HG03159 (cell line): ENCODE measurements around the gene HNF4A.

ENCODE experiments used
- ATAC-seq: cut with Tn5 transposase; IDR thresholded peaks from one replicate; pipeline ENCODE4 v1.9.1; 2021; ENCODE audit warnings: mild to moderate bottlenecking, moderate library complexity; ENCODE audit not compliant: unreplicated experiment

Gene HNF4A

GRCh38 chr20:44439318-44439717 is 83.8 kb downstream of the HNF4A start:
- ATAC-seq: no peak

GRCh38 chr20:44442298-44443070 is 87.0 kb downstream of the HNF4A start:
- no peak for ATAC-seq

DNA sequence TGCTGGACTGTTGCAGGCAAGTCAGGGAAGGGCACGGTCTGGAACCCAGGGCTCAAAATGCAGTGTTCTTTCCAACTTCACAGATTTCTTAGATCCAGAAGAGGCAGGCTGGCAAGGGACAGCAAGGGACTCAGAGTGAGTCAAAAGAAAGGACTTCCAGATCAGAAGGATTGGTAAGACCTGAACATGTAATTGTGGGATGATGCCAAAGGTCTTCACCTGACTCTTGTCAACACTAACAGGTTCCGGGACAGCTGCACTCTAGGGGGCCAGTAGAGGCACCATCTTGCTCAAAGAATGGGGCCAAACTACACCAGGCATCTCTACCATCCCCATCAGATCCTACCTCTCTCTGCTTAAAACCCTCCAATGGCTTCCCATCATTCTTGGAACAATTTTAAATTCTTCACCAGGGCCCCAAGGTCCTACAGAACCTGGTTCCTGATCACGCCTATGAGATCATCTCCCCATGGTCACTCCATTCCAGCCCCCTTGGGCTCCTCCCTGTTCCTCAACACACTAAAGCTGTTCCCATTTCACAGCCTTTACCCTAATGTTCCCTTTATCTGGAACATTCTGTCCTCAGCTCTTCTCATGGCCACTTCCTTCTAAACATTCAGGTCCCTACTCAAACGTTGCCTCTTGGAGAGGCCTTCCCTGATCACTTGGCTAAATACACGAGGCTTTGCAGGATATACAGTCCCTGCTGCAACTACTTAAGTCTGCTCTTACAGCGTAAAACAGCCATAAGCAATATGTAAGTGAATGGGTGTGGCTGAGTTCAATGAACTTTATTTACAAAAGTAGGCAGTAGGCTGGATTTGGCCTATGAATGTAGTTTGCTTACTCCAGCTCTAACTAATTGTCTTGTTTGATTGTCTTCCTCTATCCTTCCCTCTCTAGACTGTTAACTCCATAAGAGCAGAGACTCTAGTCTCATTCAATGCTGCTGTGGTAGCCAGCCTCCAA is 90.5 kb downstream of the HNF4A start:
- no peak for ATAC-seq

DNA sequence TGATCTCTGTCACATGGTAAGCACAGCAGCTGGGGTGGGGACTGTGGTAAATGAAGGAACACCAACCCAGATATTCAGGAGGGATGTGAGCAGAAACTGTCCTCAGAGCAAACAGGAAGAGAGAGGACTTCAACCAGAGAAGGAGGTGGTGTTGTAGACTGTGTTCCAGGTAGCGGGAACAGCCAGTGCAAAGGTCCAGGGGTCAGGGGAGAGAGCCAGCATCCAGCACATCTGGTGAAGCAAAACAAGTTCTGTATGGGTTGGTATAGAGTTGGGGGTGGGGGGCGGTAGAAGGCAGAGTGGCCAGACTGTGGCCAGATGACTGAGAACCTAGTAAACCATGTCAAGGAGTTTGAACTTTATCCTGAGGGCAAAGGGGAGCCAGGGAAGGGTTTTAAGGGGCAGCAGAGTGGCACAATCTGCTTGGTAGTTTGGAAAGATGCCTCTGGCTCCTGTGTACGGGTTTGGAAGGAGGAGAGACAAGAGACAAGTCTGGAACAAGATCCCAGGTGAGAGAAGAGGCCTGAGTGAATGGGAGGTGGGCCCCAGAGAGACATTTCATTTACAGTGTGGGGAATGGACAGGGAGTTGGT is 92.4 kb downstream of the HNF4A start:
- ATAC-seq: no peak

DNA sequence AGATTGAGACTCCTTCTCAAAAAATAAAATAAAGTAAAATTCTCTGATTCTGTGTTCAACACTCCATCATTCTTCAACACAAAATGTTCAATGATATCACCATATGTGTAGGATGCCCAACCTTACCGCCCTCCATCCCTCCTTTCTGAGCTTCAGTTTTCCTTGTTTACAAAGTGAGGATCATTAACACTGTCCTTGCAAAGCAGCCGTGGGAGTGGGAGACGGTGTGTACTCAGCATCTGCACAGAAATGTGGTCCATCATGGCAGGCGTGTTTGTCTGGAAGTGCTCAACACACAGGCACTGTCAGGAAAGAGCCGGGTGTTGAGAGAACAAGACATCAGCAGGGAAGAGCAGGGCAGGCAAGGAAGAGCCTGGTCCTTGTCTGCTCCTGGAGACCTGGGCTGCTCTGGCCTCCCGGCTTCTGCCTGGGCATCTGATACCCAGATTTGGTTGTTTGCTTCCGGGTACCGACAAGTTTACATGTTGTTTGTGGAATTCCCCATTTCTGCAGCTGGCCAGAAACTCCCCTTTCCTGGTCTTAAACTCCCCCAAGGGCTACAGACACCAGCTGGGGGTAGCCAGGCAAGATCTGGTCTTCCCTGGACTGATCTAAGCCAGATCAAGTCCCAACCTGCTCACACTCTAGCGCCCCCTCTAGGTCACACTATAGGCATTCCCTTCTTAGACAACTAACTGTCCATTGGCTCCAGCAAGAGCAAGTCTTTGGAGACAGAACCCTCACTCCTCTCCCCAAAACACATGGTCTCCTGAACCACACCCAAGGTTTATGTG is 93.5 kb downstream of the HNF4A start:
- no peak for ATAC-seq

DNA sequence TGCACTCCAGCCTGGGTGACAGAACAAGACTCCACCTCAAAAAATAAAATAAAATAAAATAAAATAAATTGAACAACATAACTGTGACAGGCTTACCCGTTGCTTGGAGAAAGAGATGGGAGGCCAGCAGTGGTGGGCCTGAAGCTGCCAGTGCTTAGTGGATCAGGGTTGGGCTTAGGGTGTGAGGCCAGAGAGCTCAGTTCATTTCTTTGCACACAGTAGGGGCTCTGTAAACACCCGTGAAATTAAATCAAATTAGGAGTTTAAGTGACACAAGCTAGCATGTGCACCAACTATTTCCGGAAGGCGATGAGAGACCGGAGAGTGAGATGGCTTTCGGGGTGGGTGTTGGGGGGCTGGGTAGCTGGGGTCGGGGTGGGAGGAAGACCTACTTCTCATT is 94.4 kb downstream of the HNF4A start:
- ATAC-seq: no peak

DNA sequence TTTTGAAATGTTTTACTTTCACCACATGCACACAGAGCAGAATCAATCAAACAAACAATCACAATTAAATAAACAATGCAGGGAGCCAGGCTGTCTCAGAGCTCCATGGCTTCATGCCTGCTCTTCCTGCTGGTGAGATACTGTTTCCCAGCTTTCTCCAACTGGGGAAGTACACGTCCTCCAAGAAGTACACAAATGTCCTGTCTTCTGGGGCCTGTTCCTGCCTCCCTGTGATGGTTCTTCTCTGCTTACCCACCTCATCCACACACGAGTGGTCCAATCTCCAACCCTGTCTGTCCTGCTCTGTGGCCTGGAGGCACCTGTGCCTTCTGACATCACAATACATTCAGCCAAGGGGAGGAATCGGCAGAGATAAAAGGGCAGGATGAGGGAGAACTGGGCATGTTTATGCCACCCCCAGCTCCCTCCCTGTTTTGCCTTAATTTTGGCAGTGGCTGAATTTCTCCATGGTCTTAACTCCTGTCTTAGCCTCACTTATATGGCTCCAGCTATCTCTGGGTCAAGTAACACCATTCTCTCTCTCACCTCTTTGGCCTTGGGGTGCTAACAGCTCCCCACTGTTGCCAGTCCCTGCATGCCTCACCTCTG is 94.9 kb downstream of the HNF4A start:
- no peak for ATAC-seq

GRCh38 chr20:44450903-44451450 is 95.5 kb downstream of the HNF4A start:
- no peak for ATAC-seq

- ATAC-seq: no peak
Observed at GRCh38 chr20:44454306-44454963, 98.9 kb downstream of the HNF4A start.

GRCh38 chr20:44455126-44455525 is 99.6 kb downstream of the HNF4A start:
- no peak for ATAC-seq

- ATAC-seq: no peak
Observed at GRCh38 chr20:44456611-44457010, 101.1 kb downstream of the HNF4A start.

GRCh38 chr20:44457016-44457415 is 101.5 kb downstream of the HNF4A start:
- ATAC-seq: no peak

DNA sequence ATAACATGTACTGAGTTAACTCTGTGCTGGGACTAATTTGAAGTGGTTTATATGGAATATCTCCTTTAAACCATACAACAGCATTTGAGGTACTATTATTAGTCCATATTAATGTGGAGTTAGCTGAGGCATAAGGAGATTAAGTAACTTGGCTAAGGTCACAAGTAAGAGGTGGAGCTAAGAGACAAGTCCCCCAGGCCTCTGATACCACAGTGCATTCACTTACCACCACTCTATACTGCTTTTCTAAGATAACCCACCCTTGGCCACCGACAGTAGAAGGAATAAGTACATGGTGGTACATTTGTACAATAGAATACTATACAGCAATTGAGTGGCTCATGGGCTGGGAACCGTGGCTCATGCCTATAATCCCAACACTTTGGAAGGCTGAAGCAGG is 103.8 kb downstream of the HNF4A start:
- no peak for ATAC-seq

GRCh38 chr20:44460795-44461141 is 105.3 kb downstream of the HNF4A start:
- ATAC-seq: no peak

- ATAC-seq: no peak
Observed at GRCh38 chr20:44461142-44461802, 105.8 kb downstream of the HNF4A start.

DNA sequence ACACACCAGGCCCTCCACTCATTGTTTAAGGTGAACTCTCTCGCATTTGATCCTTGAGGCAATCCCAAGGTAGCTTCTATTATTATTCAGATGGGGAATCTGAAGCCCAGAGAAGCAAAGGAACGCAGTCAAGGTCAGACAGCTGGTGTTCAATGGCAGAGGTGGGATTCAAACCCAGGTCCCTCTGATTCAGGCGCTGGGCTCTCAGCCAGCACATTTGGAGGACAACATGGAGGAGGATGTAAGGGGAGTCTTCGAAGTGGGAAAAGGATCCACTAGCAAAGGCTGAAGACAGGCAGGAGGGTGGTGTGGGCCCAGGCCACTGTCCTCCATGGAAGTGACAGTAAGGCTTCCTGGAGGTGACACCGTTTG is 106.3 kb downstream of the HNF4A start:
- no peak for ATAC-seq

- no peak for ATAC-seq
Observed at GRCh38 chr20:44463466-44463865, 108.0 kb downstream of the HNF4A start.

DNA sequence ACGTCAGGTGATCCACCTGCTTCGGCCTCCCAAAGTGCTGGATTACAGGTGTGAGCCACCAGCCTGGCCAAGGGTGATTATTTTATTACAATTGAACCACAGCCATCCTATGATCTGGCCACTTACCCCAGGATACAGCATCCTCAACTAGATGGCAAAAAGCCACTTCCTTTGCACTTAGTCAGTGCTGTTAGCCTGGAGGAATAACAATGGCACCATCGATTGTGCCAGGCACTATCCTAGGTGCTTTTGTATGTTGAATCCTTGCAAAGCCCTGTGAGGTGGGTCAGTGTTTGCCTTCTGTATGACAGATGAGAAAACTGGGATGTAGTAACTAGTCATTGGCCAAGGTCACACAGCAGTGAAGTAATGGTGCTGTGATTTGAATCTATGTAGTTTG is 109.0 kb downstream of the HNF4A start:
- no peak for ATAC-seq

- ATAC-seq: no peak
Observed at GRCh38 chr20:44465001-44465560, 109.6 kb downstream of the HNF4A start.
